ENCODE results near the gene TSC2. TPM values are rescaled to one million over a fixed set of nuclear protein-coding genes. Genes with fewer than 3 reads are reported as not detected.
A peak's percentile ranks its signal among the peaks of the same experiment; 100 is the strongest.
"Not testable (repeated sequence)": the region's sequence is repeated elsewhere in the genome, so short reads cannot be mapped to it uniquely, and the experiment has no call there.

TSC2 gene
- total RNA-seq, 1 experiment from 2014 or later, result 47.7 TPM

DNA sequence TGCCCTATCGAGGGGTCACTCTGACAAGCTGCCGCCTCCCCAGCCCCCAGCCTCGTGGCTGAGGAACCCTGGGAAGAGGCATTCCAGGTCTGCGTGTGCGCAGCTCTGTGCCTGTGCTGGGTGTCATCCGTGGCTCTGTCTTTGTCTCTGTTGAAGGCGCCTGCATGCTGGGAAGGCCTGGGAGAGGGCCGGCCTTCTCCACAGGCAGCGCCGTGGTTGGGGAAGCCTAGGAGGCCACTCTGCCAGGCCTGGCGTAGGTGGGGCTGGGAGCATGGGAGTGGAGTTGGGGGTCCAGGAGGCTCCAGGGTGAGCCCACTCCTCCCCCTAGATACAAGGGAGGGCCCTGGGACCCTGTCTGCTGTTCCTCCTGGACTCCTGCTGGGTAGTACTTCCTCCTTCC is 17.7 kb upstream of the TSC2 start:
- no peak for DNase-seq (ENCODE audit: low spot score)

DNA sequence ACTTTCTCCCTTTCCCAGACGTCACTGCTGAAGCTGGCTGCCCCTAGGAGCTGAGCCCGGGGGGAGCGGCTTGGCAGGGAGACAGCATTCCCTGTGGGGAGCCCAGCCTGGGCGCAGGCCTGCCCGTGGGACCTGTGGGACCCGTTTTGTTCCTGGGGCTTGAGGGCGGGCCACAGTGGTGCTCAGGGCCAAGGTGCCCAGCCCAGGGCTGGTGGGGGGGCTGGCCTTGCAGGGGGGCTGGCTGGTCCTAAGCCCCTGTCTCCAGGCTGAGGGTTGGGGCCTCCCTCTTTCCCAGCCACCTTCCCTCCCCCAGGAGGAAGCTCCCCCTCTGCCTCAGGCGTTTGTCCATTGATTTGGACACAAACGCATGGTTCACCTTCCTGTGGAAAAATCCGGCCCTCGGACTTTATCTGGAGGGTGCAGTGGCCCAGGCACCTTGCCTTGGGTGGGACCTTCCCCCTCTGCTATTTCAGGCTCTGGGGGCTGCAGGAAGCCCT is 16.7 kb upstream of the TSC2 start:
- no peak for DNase-seq (ENCODE audit: low spot score)

DNA sequence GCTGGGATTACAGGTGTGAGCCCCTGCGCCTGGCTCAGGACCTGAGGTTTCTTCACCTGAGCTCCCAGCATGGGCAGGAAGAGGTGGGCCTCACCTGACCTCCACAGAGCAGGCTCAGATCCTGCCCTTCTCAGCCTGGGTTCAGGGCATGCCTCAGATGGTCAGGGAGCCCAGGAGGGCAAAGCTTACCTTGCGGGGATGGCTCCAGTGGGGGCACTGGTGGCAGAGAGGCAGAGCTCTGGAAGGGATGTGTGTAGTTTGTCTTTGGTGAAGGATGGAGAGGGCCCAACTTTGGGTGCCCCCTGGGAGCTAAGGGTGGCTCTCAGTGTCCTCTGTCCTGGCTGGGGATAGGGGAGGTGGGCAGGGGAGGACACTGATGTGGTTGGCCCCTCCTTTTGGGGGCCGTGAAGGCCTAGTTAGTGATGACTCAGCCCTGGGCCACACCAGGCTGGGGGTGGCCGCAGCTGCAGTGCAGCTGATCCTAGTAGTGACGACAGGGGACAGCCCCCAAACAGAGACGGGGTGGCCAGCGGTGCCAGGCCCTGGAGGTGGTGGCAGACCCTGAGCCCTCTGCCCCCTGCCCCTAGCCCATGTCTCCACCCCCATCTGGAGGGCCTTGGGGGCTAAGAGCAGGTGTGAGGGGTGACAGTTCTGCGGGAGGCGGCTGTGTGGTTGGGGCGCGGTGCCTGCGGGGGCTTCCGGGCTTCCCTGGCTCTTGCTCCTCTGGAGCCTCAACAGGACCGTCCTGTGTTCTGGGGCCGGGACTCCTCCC is 15.3 kb upstream of the TSC2 start:
- DNase-seq (ENCODE audit: low spot score), result peak; percentile 83

DNA sequence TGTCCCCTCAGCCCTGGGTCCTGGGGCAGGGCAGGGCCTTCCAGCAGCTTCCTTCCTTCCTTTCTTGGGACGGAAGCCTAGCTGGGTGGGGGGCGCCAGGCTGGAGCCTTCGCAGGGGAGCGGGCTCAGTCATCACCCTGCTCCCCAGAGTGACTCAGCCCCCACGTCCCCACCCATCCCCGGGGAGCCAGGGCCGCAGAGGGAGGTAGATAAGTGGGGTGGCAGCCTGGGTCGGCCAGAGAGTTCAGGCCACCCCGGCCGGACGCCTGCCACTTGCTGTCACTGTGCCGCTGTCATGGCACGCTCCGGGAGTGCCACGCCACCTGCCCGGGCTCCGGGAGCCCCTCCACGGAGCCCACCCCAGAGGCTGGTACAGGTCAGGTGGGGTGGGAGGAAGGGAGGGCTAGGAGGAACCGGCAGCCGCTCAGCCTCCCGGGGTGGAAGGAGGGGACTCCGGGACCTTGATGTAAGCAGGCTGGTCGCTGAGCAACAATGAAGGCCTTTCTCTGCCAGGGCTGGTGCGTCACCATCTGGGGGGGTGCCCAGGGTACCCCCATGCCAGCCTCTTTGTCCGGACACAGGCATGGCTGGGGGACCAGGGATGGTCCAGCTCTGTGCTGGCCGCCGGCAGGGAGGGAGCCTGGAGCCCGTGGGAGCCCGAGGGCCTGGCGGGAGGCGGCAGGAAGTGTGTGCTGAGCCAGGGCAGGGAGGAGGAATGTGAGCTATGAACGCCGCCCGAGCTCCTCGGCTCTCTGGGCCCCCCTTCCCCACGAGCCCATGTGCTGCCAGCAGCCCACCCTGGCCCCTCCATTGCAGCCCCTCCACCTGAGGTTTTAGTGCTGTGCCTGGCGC is 14.5 kb upstream of the TSC2 start:
- peak; percentile 82 for DNase-seq (ENCODE audit: low spot score)

DNA sequence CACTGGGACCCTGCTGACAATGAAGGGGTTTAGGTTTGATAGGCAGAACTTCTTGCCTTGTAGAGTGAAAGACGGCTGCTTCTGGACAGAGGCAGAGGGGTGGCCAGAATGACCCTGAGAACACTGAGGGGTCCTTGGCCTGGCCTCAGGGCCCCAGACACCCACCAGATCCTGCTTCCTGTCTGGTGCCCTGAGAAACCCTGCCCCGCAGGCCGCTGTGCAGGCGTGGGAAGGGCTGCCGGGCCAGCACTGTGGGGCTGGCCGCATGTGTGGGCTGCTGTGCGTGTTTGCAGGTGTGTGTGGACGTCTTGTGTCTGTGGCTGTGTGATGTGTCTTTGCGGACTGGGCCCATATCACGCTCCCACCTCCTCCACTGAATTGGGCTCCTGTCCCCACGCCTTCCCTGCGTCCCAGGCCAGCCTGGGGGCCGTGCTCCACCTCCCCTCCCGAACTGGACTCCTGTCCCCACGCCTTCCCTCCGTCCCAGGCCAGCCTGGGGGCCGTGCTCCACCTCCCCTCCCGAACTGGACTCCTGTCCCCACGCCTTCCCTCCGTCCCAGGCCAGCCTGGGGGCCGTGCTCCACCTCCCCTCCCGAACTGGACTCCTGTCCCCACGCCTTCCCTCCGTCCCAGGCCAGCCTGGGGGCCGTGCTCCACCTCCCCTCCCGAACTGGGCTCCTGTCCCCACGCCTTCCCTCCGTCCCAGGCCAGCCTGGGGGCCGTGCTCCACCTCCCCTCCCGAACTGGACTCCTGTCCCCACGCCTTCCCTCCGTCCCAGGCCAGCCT is 13.7 kb upstream of the TSC2 start:
- DNase-seq (ENCODE audit: low spot score), result not testable (repeated sequence)

DNA sequence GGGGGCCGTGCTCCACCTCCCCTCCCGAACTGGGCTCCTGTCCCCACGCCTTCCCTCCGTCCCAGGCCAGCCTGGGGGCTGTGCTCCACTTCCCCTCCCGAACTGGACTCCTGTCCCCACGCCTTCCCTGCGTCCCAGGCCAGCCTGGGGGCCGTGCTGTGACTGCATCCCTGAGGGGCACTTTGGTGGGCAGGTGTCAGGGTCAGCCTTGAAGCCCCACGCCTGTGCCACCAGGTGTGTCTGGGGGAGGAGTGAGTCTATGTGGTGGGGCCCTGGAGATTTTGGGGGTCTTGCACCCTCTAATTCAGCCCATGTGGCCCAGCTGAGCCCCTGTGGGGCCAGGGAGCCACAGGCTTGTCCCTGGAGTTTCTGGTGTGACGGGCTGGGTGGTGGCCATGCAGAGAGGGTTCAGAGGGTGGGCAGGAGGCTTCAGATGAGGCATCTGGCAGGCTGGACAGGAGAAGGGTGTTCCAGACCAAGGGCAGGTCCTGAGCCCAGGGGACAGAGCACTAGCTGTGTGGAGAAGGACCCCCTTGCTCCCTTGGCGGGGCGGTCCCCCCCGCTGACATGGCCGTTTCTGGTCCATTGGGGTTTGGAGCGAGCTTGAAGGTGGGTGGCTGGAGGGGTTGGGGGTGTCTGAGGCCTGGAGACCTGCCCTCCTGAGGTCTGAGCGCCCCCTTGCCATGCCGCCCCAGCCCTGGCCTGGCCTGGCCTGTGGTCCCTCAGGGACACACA is 12.9 kb upstream of the TSC2 start:
- no peak for DNase-seq (ENCODE audit: low spot score)

DNA sequence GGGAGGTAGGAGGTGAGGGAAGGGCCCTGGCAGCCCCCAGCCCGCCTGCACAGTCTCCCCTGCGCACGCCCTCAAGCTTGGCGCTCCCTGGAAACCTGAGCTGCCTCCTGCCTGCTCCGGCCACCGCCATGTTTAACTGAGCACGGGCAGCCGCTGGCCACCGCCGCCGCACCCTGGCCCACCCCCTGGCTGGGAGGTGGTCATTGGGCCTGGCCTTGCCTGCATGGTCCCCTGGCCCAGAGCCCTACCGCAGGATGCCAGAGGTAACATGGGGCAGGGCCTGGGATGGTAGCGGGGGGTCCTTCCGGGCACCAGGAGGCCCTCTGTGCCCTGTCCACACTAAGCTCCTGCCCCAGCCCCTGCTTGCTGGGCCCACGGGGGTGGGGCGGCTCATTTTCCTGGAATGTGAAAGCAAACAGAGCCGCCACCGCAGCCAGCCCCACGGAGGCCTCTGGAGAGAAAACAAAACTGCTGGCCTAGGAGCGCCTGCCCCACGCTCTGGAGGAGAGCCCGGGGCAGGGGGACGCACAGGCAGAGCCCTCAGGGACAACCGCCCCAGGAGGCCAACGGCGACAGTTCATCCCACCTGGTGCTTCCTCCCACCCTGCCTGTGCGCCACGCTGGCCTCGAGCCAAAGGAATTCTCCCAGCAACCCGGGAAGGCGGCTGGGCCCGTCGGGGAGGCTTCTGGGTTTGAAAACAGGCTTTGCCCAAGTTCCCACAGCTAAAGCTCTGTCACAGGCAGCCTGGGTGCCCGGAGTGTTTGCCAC is 12.2 kb upstream of the TSC2 start:
- DNase-seq (ENCODE audit: low spot score), result peak; percentile 94

DNA sequence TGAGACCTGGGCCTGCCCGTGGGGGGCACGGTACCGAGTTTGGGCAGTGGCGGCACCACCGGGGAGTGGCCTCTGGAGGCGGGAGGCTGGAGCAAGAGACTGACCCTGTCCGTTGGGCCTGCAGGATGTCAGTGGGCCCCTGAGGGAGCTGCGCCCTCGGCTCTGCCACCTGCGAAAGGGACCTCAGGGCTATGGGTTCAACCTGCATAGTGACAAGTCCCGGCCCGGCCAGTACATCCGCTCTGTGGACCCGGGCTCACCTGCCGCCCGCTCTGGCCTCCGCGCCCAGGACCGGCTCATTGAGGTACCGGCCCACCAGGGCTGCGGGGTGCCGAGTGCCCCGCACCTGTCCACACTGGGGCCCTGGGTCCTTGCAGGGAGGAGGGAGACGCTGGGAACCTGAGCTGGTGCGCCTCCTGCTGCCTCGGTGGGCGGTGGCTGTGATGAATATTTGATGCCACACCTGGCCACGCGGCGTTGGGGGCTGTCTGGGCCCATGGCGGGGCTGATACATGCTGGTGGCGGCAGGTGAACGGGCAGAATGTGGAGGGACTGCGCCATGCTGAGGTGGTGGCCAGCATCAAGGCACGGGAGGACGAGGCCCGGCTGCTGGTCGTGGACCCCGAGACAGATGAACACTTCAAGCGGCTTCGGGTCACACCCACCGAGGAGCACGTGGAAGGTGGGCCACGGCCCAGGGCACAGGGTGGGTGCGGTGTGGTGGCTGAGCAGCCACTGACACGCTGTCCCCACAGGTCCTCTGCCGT is 11.4 kb upstream of the TSC2 start:
- no peak for DNase-seq (ENCODE audit: low spot score)

DNA sequence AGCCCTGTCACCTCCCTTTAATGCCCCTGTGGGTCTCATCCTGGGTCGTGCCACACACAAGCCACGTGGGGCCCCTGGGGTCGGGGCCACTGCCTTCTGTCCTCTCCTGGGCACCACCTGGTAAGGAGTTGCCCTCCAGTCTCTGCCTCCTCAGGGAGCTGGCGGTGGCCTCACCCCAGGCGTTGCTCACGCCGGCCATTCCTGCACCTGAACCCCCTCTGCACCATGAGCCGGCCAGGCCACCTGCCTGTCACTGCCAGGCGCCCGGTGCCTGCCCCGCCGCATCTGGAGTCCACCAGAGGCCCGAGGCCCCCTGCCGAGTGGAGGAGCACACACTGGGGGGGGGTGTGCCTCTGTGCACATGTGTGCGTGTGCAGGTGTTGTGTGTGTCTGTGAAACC is 10.7 kb upstream of the TSC2 start:
- no peak for DNase-seq (ENCODE audit: low spot score)

DNA sequence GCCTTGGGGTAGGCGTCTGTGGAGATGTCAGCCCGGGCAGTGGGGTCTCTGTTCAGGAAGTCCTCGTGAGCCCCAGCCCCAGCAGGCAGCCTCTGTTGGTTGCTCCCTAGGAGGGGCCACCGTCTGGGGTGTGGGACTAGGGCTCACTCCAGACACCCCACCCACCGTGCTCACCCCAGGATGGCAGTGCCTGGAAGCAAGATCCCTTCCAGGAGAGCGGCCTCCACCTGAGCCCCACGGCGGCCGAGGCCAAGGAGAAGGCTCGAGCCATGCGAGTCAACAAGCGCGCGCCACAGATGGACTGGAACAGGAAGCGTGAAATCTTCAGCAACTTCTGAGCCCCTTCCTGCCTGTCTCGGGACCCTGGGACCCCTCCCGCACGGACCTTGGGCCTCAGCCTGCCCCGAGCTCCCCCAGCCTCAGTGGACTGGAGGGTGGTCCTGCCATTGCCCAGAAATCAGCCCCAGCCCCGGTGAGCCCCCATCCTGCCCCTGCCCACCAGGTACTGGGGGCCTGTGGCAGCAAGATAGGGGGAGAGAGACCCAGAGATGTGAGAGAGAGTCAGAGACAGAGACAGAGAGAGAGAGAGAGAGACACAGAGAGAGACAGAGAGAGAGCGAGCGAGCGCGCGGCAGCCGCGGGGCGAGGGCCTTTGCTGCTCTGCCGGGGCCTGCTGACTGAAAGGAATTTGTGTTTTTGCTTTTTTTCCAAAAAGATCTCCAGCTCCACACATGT is 10.0 kb upstream of the TSC2 start:
- no peak for DNase-seq (ENCODE audit: low spot score)

DNA sequence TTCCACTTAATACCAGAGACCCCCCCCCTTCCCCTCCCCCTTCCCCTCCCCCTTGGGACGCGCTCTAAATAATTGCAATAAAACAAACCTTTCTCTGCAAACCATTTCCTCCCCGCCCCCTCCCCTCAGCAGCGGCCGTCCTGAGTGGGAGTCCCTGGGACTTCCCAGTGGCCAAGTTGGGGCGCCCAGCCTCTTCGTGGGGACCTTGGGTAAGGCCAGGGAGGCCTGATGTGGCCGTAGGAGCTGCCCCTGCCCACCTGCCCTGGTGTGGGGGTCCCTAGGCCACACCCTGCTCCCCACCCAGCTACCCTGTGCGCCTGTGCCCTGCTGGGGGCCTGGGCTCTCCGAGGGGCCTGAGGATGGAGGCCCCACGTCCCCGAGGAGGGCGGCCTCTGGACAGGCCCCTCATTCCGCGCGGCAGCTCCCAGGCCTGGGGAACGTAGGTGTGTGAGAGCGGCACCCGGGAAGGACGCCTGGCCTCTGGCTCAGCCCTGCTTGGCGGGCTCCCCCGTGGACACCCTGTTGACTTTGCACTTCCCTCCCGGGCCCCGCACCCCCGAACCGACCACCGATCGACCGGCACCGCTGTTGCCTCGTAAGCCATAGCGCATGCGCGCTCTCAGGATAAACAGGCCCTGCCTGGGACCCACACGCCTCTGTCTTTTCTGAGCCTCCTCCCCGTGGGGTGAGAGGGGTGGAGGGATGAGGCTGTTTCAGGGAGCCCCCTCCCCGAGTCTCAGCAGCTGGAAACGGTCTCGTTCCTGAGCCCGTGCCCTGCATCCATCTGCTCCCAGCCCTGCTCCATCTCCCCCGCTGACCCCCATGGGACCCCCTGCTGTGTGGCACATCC is 9.2 kb upstream of the TSC2 start:
- no peak for DNase-seq (ENCODE audit: low spot score)

DNA sequence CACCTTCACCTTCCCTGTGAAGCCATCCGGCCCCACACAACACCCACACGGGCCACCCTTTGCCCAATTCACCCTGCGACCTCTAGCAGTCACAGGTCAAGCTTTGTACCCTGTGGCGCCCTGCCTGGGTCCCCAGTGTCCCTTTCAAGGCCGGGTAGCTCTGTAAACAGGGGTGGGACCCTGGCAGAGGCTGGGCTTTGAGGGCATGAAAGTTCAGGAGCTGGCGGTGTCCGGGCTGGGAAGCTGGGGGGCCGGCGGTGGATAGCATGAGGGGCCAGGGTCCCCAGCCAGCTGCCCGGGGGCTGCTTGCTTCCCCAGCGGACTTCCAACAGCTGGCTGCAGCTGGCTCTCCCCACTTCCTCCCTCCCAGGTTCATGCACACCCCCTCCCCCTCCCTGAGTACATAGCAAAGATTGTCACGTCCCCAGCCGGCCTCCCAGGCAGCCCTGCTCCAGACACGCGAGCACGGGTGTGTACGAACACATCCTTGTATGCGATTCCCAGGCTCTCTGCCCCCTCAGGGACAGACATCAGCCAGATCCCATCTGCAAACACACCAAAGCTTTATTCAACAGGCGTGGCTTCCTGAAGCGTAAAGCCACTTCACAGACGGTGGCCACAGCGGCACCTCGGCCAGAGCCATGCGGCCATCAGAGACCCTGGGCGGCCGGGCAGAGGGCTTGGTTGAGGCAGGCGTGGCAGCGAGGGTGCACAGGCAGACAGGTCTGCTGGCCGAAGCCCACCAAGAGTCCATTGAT is 8.3 kb upstream of the TSC2 start:
- DNase-seq (ENCODE audit: low spot score), result peak; percentile 48

DNA sequence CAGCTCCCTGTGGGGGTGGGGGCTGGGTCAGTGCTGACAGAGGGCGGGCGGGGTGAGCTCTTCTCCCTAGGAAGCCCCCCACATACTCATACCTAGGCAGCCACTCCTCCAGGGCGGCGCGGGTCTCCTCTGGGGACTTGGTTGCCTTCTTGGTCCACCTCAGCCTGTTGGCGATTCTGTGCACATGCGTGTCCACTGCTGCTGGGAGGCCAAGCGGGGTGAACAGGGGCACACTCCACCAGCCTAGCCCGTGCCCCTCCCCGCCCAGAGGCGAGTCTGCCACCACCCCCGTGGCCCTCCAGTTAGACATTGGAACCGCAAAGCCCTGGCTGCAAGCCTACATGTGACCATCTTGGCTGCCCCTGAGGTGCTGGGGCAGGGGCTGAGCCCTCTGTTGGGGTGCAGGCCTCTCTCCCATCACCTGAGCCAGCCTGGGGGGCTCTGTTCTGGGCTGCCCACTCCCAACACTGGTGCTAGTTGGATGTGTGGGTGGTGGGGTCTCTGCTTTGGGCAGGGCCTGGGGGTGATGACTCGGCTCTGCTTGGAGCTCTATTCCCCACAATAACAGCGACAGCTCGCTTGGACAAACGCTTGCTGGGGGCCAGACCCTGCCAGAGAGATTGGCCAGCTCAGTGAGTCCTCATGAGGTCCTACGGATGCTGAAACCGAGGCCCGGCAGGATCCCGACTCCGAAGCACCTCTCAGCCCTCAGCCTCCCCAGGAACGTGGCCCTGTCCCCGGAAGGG is 7.6 kb upstream of the TSC2 start:
- peak; percentile 44 for DNase-seq (ENCODE audit: low spot score)

DNA sequence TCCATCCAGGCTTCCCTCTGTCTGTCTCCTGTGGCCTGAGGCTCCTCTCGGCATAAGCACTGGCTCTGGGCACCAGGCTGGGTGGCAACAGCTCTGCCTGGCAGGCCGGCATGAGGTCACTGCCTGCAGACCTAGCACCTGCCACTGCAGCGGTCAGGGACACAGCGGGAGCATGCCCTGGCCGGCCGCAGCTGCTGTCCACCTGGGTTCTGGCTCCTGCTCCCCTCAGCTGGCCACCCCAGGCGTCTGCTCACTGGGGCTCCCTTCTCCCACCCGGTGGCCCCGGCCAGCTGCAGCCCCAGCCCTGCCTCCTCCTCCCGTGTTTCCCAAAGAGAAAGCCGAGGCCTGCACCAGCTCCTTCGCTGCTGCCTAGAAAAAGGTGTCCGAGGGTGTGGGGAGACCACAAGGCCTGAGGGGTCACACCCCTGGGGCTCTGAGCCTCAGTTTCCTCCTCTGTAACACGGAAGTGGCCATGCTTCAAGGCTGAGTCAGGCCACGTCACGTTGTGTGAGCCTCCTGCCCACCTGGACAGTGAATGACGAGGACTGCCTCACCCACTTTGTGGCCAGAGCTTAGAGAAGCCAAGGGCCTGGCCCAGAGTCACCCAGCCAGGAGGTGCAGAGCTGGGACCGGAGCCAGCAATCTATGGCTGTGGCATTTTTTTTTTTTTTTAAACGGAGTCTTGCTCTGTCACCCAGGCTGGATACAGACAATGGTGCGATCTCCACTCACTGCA is 6.8 kb upstream of the TSC2 start:
- peak; percentile 96 for DNase-seq (ENCODE audit: low spot score)

DNA sequence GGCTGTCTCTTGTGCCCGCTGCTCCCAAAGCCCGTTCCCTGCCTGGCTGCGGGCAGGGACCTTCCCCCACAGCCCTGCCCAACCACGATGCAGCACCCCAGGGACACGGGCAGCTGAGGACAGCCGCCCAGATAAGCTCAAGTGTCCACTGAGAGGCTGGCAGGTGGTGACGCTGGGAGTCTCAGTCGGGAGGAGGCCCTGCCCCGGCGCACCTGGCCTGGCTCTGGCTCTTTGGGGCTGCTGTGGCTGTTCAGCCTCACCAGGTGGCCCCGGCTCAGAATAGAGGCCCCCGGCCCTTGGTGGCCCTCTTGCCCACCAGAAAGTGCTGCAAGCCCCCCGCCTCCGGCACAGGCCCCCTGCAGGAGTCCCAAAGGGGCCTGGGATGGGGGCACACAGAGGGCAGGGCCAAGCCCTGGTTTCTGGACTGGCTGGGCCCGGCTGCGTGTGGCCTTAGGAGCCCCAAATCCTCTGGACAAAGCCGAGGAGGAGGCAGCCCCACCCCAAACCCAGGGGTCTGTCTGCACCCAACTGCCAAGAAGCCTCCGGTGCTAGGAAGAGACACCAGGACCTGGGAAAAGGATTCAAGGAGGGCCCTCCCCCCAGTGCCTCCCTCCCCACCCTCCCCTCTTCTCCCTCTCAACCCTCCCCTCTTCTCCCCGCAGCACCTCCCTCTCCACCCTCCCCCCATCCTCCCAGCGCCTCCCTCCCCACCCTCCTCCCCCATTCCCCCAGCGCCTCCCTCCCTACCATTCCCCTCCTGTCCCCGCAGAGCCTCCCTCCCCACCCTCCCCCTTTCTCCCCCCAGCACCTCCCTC is 5.4 kb upstream of the TSC2 start:
- DNase-seq (ENCODE audit: low spot score), result no peak

All from A172 (cell line).